HG03139 (cell line): ENCODE results near the gene NXPH4.

Source experiments
- ATAC-seq: cut with Tn5 transposase; IDR thresholded peaks from one replicate; pipeline ENCODE4 v1.9.1; 2021; ENCODE audit not compliant: unreplicated experiment

The NXPH4 gene

GRCh38 chr12:57240926-57241401, 24.4 kb downstream of the NXPH4 start:
- no peak for ATAC-seq

GRCh38 chr12:57241402-57242310, 25.1 kb downstream of the NXPH4 start:
- ATAC-seq: no peak

DNA sequence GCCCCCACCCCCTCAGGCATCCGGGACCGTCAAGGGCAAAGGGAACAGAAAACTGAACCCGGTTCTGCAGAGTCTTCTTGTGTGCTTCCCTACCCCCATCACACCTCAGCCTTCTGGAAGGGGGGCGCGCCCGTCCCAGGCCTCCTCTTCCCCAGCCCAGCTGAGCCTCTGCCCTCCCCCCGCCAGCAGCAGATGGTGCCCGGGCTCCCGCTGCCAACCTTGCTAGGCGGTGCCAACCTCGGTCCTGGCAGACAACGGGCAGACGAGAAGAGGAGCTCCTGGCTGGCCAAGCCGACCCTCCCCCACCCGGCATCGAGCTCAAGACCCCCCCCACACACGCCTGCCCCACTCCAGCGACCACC, 25.7 kb downstream of the NXPH4 start:
- no peak for ATAC-seq

- no peak for ATAC-seq
Measured at GRCh38 chr12:57242691-57243454, 26.3 kb downstream of the NXPH4 start.

DNA sequence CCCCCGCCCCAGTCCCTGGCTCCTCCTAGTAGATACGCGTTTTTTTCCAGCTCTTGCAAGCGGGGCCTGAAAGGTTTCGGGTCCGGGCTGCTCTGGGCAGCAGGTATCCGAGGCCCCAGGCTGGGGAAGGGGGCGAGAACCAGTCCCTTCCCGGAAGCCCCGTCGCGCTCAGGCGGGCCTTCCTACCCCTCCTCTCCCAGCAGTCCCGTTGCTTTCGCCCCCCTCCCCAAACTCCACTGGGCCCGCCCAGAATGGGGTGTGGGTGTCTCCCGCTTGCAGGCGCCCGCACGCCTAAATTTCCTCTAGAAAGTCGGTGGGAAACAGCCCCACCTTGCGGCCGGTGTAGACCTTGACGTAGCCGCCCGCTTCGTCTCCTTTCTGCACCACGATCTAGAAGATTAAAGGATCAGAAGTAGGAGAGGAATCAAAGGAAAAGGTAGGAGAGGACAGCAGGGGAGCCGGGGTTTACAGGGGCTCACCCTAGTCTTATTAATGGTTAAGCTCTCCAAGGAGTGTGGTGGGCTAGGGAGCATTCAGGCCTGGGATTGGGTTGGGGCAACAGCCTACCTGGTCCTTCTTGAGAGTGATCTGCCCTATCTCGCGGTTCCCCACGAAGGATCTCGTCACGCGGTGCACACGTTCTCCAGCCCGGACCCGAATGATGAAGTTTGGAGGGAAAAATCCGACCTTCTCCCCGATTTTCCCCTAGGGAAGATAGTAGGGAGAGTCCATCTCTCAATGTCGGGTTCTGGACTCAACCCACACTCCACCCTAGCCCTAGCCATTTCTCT, 27.1 kb downstream of the NXPH4 start:
- no peak for ATAC-seq

- no peak for ATAC-seq
Measured at GRCh38 chr12:57244312-57244696, 27.7 kb downstream of the NXPH4 start.

GRCh38 chr12:57247041-57247440, 30.4 kb downstream of the NXPH4 start:
- ATAC-seq: no peak

GRCh38 chr12:57248934-57249742, 32.5 kb downstream of the NXPH4 start:
- no peak for ATAC-seq

- no peak for ATAC-seq
Measured at GRCh38 chr12:57250541-57250940, 33.9 kb downstream of the NXPH4 start.

DNA sequence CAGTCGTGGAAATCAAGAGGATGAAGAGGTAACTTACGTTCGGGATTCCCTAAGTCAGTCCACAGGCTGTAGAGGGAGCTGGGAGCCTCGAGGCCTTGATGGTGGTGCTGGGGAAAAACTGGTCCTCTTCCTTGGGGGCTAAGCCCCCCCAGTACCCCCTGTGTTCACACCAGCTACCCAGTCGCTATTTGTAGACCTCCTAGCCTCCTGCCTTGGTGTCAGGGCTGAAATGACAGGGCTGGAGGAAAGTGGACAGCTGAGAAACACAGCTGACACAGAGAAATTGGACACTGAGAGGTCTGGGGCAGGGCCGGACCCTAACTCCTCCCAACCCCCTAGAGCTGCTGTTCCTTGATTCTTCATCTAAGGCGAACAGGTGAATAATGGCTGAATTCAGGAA, 34.4 kb downstream of the NXPH4 start, which contains the start of gene STAC3:
Gene STAC3, minus strand, starts transcription at position 232 of the 400 bp plus-strand sequence. CDS start 1,551 bp downstream, outside the sequence.
- no peak for ATAC-seq

- no peak for ATAC-seq
Measured at GRCh38 chr12:57254506-57255280, 38.1 kb downstream of the NXPH4 start.

DNA sequence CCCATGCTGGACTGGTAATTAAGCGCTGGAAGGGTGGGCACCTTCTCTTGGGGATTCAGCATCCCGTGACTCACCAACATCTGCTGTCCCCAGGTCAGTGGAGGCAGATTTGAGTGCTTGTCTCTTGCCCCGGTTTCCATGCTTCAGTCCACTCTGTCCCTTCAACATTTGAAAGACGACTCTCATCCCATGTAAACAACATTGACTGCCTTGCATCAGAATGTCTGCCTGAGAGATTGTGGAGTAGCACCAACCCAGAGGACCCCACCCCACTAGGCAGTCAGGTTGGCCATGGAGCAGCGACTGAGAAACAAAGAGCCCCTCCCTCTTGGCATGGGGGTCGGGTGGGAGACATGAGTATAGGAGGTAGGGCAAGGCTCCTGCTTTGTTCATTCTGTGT, 39.3 kb downstream of the NXPH4 start:
- ATAC-seq: no peak

DNA sequence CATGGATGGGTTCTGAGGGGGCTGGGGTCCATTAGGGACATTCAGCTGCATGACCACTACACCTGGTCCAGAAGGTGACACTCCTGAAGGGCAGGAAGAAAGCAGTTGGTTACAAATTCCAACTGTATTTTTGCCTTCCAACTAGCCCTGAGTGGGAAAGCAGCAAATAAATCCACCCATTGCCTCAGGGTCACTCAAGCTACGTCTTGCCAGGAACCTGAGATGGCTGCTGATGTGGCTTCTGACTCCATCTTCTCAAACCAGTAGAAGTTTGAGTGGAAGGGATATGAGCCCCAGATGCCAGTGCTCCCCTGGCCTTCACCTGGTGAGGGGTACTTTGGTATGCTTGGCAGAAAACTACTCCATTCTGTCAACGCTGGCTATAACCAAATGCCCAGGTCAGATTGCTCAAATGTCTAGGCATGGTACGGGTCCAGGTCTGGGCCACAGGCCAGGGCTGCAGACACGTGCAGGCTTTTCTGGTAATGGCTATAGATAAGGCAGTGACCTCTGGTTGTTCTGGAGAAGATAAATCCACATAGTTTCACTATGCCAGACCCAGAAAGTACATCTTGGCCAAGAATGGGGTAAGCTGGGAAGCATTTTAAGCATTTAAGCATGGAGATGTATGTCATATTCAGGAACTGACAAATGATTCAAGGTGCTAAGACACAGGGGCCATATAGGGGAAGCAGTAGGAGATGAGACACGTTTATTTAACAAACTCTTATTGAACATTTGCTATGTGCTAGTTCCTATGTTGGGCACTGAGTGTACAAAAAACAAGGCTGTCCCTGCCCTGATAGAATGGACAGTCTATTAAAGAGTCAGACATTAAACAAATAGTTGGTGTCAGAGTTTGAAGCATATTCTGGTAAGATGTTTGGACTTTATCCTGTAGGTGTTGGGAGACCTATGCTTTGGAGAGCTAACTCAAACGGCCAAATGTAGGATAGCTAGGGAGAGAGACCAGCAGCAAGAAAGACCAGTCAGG, 42.7 kb downstream of the NXPH4 start:
- no peak for ATAC-seq

GRCh38 chr12:57260366-57260765, 43.8 kb downstream of the NXPH4 start:
- ATAC-seq: no peak

DNA sequence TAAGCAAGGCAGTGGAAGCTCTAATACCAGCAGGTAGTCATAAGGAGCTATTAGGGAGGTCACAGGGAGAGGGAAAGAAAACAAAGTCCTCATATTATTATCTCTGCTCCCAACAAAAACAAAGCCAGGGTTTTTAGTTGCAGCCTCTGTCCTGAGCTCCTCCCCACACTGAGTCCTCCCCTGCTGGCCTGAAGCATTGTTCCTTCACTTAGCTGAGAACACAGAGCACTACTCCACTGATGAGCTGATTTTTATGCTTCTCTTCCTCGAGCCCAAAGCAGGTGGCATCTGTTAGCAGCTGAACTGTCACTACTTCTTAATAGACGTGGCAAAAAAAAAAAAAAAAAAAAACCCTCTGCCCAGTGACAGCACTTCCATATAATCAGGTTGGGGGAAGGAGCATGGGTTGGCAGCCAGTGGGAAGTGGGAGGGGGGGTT, 44.9 kb downstream of the NXPH4 start:
- no peak for ATAC-seq

- ATAC-seq: no peak
Measured at GRCh38 chr12:57262126-57262822, 45.7 kb downstream of the NXPH4 start.

DNA sequence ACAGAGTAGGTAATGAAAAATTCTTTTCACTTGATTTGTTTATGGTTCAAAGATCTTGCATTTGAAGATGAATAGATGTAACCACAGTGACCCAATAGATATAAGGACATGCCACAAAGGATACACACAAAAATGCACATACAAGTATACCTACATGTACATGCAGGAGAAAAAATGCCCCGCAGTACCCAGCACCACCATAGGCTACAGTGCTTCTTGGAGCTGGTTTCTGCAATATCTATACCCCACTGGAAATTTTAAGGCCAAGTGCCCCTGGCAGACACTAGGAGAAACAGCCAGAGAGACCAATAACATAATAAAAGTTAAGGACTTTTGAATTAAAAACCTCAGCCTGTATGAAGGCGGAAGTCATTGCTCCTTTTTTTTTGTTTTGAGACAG, 46.5 kb downstream of the NXPH4 start:
- no peak for ATAC-seq

GRCh38 chr12:57266681-57267080, 50.1 kb downstream of the NXPH4 start:
- no peak for ATAC-seq
